Measurements from ENCODE around the gene PPARA.

DNA sequence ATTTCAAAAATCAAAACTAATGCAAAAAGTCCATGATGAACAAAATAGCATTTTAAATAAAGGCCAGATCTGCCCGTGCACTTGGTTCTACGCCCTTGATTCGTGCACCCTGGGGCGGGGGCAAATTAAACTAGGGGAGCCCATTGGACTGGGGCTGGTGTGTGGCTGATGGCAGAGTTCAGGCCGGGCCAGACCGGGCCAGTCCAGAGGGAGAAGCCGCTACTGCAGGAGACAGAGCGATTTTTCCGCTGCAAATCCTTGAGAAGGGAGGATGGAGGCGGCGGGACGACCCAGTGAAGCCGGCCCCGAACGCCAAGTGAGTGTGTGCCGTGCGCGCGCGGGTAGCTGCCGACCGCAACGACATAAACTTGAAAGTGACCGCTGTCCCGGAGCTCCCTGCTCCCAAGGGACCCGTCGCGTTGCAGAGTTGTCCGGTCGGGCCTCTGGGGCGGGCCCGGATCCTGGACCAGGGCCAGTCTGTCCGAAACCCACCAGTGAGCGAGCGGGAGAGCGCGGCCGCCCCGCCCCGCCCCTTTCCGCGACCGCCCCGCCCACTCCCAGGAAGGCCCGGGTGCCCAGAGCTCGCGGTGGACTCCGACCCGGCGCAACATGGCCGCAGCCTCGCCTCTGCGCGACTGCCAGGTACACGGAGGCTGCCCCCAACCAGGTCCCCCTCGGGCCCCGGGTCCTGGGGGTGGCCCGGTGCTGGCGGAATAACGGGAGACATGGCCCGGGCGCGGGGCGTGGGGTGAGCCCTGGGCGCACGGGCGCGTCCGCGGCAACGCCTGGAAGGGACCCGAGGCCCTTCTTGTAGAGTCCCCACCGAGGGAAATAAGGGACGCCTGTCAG lies 117.3 kb downstream of the PPARA start, which contains the start of gene TTC38:
- TF ChIP-seq YY1 (IDR thresholded peaks at IDR 0.05; ENCODE audit: extremely low read depth, insufficient replicate concordance, low read depth, low read length) (peak; percentile 86), POLR2A (IDR thresholded peaks at IDR 0.05; ENCODE audit: borderline replicate concordance, extremely low read depth, insufficient read depth, insufficient read length) (peak; percentile 80), POLR2AphosphoS5 (IDR thresholded peaks at IDR 0.05; ENCODE audit: low read depth, low read length) (peak; percentile 91), RAD21 (IDR thresholded peaks at IDR 0.05; ENCODE audit: low read depth) (no peak), ZFX (IDR thresholded peaks at IDR 0.05) (peak; percentile 72)
- TF ChIP-seq, protein P1, sequence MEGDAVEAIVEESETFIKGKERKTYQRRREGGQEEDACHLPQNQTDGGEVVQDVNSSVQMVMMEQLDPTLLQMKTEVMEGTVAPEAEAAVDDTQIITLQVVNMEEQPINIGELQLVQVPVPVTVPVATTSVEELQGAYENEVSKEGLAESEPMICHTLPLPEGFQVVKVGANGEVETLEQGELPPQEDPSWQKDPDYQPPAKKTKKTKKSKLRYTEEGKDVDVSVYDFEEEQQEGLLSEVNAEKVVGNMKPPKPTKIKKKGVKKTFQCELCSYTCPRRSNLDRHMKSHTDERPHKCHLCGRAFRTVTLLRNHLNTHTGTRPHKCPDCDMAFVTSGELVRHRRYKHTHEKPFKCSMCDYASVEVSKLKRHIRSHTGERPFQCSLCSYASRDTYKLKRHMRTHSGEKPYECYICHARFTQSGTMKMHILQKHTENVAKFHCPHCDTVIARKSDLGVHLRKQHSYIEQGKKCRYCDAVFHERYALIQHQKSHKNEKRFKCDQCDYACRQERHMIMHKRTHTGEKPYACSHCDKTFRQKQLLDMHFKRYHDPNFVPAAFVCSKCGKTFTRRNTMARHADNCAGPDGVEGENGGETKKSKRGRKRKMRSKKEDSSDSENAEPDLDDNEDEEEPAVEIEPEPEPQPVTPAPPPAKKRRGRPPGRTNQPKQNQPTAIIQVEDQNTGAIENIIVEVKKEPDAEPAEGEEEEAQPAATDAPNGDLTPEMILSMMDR (IDR thresholded peaks at IDR 0.05 in 2 of 3, conservative IDR thresholded peaks at IDR 0.05 in 1 of 3; ENCODE audit: borderline replicate concordance in 1 of 3, insufficient read depth in 1 of 3, low read depth in 2 of 3, low read length in 2 of 3): no peak
- TF ChIP-seq, protein P2, sequence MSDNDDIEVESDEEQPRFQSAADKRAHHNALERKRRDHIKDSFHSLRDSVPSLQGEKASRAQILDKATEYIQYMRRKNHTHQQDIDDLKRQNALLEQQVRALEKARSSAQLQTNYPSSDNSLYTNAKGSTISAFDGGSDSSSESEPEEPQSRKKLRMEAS (IDR thresholded peaks at IDR 0.05): peak; percentile 40; the same call in 1 of the 2 replicates
